ENCODE results near the gene C2orf42. TPM values are rescaled to one million over a fixed set of nuclear protein-coding genes. Genes with fewer than 3 reads are reported as not detected.

Gene C2orf42
- total and polyA plus RNA-seq, 4 donors, result 8.1 to 20.6 (median 13.7) TPM

DNA sequence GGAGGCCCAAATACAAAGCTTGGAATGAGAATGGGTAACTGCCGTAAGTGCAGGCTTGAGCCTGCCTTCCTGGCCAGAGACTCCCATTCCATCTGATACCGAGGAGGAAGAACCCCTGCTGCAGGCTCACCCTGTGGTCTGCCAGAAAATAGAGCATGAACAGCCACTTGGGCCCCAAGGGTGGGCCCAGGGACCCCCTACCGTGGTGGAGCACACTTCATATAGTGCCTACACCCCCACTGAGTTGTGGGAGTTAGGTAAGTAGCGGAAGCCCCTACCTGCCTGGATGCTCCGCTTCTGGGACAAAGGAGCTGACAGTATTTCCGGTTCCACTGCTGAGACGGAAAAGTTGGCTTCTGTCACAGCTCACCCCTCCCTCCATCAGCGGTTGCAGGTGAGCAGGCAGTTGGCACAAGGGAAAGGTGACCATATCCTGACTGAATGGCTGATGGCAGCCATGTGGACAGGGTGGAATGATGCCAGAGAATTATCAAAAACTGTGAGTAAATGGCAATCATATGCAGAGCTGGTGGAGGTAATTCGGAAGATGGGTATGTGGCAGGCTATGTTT is 11.5 kb upstream of the C2orf42 start:
- no peak for DNase-seq (ENCODE audit: low spot score)
- no peak overlapping the region for H3K4me3 ChIP-seq (ENCODE audit: low read depth in 1 of 3, low read length in 3 of 3)
- H3K9me3 ChIP-seq (ENCODE audit: control insufficient read depth in 4 of 4, low read length in 3 of 4), result no peaks in the 10 kb centered on the region
- no peaks in the 10 kb centered on the region for H3K27me3 ChIP-seq (ENCODE audit: control insufficient read depth in 4 of 4, insufficient read depth in 4 of 4, low read length in 3 of 4)
- no peak for TF ChIP-seq FOXA2 (IDR thresholded peaks at IDR 0.05)
- no peak for TF ChIP-seq NR2F2 (IDR thresholded peaks at IDR 0.05)
- TF ChIP-seq, protein P1, sequence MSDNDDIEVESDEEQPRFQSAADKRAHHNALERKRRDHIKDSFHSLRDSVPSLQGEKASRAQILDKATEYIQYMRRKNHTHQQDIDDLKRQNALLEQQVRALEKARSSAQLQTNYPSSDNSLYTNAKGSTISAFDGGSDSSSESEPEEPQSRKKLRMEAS (IDR thresholded peaks at IDR 0.05), result no peak
- no peak for TF ChIP-seq SP1 (IDR thresholded peaks at IDR 0.05)
- TF ChIP-seq HNF4G (IDR thresholded peaks at IDR 0.05), result no peak
- TF ChIP-seq FOXA1 (IDR thresholded peaks at IDR 0.05), result no peak
- no peak overlapping the region for H3K9ac ChIP-seq (ENCODE audit: low read depth in 1 of 2, low read length in 2 of 2)
- WGBS, result 77% methylated on average over 9 of the region's 9 CpGs
- H3K4me1 ChIP-seq (ENCODE audit: control insufficient read depth in 4 of 4, insufficient read depth in 4 of 4, low read length in 3 of 4), result peaks cover 0 to 16% (median 5%) of the 10 kb centered on the region in 4 donors
- no peaks in the 10 kb centered on the region for H3K36me3 ChIP-seq (ENCODE audit: control insufficient read depth in 4 of 4, insufficient read depth in 3 of 4, low read depth in 1 of 4, low read length in 3 of 4)
- H3K27ac ChIP-seq (ENCODE audit: low read depth in 1 of 2, low read length in 2 of 2), result no peak overlapping the region

GRCh38 chr2:70201831-70202230 is 11.0 kb upstream of the C2orf42 start:
- H3K9me3 ChIP-seq (ENCODE audit: control insufficient read depth in 4 of 4, low read length in 3 of 4), result no peaks in the 10 kb centered on the region
- H3K27me3 ChIP-seq (ENCODE audit: control insufficient read depth in 4 of 4, insufficient read depth in 4 of 4, low read length in 3 of 4), result no peaks in the 10 kb centered on the region
- peaks cover 0 to 16% (median 5%) of the 10 kb centered on the region in 4 donors for H3K4me1 ChIP-seq (ENCODE audit: control insufficient read depth in 4 of 4, insufficient read depth in 4 of 4, low read length in 3 of 4)
- no peak overlapping the region for H3K27ac ChIP-seq (ENCODE audit: low read depth in 1 of 2, low read length in 2 of 2)
- H3K9ac ChIP-seq (ENCODE audit: low read depth in 1 of 2, low read length in 2 of 2), result no peak overlapping the region
- DNase-seq (ENCODE audit: low spot score), result no peak
- 96% methylated on average over 6 of the region's 6 CpGs for WGBS
- H3K36me3 ChIP-seq (ENCODE audit: control insufficient read depth in 4 of 4, insufficient read depth in 3 of 4, low read depth in 1 of 4, low read length in 3 of 4), result no peaks in the 10 kb centered on the region
- TF ChIP-seq YY1 (IDR thresholded peaks at IDR 0.05) (no peak), TAF1 (conservative IDR thresholded peaks at IDR 0.05) (no peak), JUND (IDR thresholded peaks at IDR 0.05) (no peak), EGR1 (IDR thresholded peaks at IDR 0.05; ENCODE audit: low read depth in 2 of 2) (no peak)
- TF ChIP-seq, protein P2, sequence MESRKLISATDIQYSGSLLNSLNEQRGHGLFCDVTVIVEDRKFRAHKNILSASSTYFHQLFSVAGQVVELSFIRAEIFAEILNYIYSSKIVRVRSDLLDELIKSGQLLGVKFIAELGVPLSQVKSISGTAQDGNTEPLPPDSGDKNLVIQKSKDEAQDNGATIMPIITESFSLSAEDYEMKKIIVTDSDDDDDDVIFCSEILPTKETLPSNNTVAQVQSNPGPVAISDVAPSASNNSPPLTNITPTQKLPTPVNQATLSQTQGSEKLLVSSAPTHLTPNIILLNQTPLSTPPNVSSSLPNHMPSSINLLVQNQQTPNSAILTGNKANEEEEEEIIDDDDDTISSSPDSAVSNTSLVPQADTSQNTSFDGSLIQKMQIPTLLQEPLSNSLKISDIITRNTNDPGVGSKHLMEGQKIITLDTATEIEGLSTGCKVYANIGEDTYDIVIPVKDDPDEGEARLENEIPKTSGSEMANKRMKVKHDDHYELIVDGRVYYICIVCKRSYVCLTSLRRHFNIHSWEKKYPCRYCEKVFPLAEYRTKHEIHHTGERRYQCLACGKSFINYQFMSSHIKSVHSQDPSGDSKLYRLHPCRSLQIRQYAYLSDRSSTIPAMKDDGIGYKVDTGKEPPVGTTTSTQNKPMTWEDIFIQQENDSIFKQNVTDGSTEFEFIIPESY (IDR thresholded peaks at IDR 0.05), result no peak
- no peak overlapping the region for H3K4me3 ChIP-seq (ENCODE audit: low read depth in 1 of 3, low read length in 3 of 3)

GRCh38 chr2:70201225-70201768 is 10.5 kb upstream of the C2orf42 start:
- Histone ChIP-seq H3K27me3 (ENCODE audit: control insufficient read depth in 4 of 4, insufficient read depth in 4 of 4, low read length in 3 of 4) (no peaks in the 10 kb centered on the region), H3K36me3 (ENCODE audit: control insufficient read depth in 4 of 4, insufficient read depth in 3 of 4, low read depth in 1 of 4, low read length in 3 of 4) (no peaks in the 10 kb centered on the region), H3K9ac (ENCODE audit: low read depth in 1 of 2, low read length in 2 of 2) (no peak overlapping the region), H3K27ac (ENCODE audit: low read depth in 1 of 2, low read length in 2 of 2) (no peak overlapping the region), H3K9me3 (ENCODE audit: control insufficient read depth in 4 of 4, low read length in 3 of 4) (no peaks in the 10 kb centered on the region), H3K4me3 (ENCODE audit: low read depth in 1 of 3, low read length in 3 of 3) (no peak overlapping the region), H3K4me1 (ENCODE audit: control insufficient read depth in 4 of 4, insufficient read depth in 4 of 4, low read length in 3 of 4) (peaks cover 0 to 16% (median 5%) of the 10 kb centered on the region in 4 donors)
- DNase-seq (ENCODE audit: low spot score), result no peak
- WGBS, result 90% methylated on average over 3 of the region's 3 CpGs
- TF ChIP-seq, protein P1 (IDR thresholded peaks at IDR 0.05), result no peak
- no peak for TF ChIP-seq JUND (IDR thresholded peaks at IDR 0.05)
- no peak for TF ChIP-seq EGR1 (IDR thresholded peaks at IDR 0.05; ENCODE audit: low read depth in 2 of 2)
- TF ChIP-seq FOXA2 (IDR thresholded peaks at IDR 0.05), result no peak
- no peak for TF ChIP-seq NR2F2 (IDR thresholded peaks at IDR 0.05)
- TF ChIP-seq GABPA (IDR thresholded peaks at IDR 0.05 in 1 of 2, conservative IDR thresholded peaks at IDR 0.05 in 1 of 2), result no peak
- TF ChIP-seq SP1 (IDR thresholded peaks at IDR 0.05), result no peak
- no peak for TF ChIP-seq YY1 (IDR thresholded peaks at IDR 0.05)
- TF ChIP-seq, protein P2 (IDR thresholded peaks at IDR 0.05), result no peak
- TF ChIP-seq FOXA1 (IDR thresholded peaks at IDR 0.05), result no peak
- no peak for TF ChIP-seq RXRA (IDR thresholded peaks at IDR 0.05)
- no peak for TF ChIP-seq RAD21 (IDR thresholded peaks at IDR 0.05)
- TF ChIP-seq, protein P3, sequence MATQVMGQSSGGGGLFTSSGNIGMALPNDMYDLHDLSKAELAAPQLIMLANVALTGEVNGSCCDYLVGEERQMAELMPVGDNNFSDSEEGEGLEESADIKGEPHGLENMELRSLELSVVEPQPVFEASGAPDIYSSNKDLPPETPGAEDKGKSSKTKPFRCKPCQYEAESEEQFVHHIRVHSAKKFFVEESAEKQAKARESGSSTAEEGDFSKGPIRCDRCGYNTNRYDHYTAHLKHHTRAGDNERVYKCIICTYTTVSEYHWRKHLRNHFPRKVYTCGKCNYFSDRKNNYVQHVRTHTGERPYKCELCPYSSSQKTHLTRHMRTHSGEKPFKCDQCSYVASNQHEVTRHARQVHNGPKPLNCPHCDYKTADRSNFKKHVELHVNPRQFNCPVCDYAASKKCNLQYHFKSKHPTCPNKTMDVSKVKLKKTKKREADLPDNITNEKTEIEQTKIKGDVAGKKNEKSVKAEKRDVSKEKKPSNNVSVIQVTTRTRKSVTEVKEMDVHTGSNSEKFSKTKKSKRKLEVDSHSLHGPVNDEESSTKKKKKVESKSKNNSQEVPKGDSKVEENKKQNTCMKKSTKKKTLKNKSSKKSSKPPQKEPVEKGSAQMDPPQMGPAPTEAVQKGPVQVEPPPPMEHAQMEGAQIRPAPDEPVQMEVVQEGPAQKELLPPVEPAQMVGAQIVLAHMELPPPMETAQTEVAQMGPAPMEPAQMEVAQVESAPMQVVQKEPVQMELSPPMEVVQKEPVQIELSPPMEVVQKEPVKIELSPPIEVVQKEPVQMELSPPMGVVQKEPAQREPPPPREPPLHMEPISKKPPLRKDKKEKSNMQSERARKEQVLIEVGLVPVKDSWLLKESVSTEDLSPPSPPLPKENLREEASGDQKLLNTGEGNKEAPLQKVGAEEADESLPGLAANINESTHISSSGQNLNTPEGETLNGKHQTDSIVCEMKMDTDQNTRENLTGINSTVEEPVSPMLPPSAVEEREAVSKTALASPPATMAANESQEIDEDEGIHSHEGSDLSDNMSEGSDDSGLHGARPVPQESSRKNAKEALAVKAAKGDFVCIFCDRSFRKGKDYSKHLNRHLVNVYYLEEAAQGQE (IDR thresholded peaks at IDR 0.05), result no peak
- no peak for TF ChIP-seq HNF4G (IDR thresholded peaks at IDR 0.05)
- TF ChIP-seq HNF4A (conservative IDR thresholded peaks at IDR 0.05), result no peak

All from liver (tissue), 9 donors.